SKM-1 (cell line): ENCODE measurements around the gene PSG11.
"Not testable (repeated sequence)": the region's sequence is repeated elsewhere in the genome, so short reads cannot be mapped to it uniquely, and the experiment has no call there.

Experiments used
- DNase-seq: peaks from one replicate; lab custom pipeline; 2025; ENCODE audit not compliant: unreplicated experiment; lab: John Stamatoyannopoulos, UW

The PSG11 gene

DNA sequence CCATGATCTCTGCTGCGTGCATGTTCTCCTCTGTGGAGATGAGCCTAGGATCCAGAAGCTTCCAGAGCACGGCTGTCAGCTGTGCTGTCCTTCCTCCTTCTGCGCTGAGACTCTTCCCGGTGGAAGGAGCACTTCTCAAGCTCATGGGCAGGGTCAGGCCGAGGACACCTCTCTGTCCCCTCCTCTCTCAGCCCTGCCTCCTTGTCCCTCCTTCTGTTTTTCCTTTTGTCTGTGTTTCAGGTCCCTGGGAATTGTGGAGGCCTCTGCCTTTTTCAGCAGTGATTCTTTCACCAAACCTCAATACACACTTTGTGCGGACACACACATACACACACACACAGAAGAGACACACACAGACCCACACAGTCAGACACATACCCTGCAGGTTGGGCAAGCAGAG is at the start of gene PSG11:
Gene PSG11, minus strand, starts transcription at position 101 of the 400 bp plus-strand sequence. Its CDS starts 97 bp downstream, at position 4.
- DNase-seq: not testable (repeated sequence)

- DNase-seq: not testable (repeated sequence)
Observed at GRCh38 chr19:43062418-43062817, 36.1 kb upstream of the PSG11 start.

GRCh38 chr19:43061326-43061725 is 35.1 kb upstream of the PSG11 start:
- DNase-seq: not testable (repeated sequence)

GRCh38 chr19:43060254-43060653 is 34.0 kb upstream of the PSG11 start:
- DNase-seq: not testable (repeated sequence)

DNA sequence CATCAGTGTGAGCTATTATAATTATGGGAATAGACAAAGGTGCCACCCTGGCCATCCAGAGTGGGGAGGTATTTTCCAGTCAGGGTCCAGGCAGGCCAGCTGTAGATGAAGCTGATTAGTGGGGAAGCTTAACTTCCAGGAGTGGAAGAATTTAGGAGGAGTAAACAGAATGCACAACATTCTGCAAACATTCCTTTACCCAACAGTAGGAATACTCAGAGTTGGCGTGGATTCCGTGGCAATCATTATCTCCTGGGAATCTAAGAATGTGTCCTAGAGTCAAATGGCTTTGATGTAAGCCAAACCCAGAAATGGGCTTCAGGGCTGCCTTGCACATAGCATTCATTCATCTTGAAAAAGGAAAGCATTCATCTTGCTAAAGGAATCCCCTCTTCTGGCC is 33.2 kb upstream of the PSG11 start:
- not testable (repeated sequence) for DNase-seq

GRCh38 chr19:43058440-43058839 is 32.2 kb upstream of the PSG11 start:
- not testable (repeated sequence) for DNase-seq

GRCh38 chr19:43047966-43048365 is 21.7 kb upstream of the PSG11 start:
- DNase-seq: not testable (repeated sequence)

GRCh38 chr19:43046578-43046977 is 20.3 kb upstream of the PSG11 start:
- not testable (repeated sequence) for DNase-seq

- DNase-seq: not testable (repeated sequence)
Observed at GRCh38 chr19:43043492-43044180, 17.4 kb upstream of the PSG11 start.

DNA sequence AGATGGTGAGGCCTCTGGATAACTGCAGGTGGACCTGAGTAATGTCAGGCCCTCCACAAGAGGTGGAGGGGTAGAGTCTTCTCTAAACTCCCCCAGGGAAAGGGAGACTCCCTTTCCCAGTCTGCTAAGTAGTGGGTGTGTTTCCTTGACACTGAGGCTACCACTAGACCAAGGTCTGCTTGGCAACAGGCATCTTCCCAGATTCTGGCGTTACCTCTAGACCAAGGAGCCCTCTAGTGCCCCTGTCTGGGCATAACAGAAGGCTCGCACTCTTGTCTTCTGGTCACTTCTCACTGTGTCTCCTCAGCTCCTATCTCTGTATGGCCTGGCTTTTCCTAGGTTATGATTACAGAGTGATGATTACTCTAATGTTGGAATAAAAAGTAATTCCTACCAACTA is 5.4 kb upstream of the PSG11 start:
- DNase-seq: not testable (repeated sequence)

- DNase-seq: no peak
Observed at GRCh38 chr19:43028866-43029265, 2.6 kb upstream of the PSG11 start.

DNA sequence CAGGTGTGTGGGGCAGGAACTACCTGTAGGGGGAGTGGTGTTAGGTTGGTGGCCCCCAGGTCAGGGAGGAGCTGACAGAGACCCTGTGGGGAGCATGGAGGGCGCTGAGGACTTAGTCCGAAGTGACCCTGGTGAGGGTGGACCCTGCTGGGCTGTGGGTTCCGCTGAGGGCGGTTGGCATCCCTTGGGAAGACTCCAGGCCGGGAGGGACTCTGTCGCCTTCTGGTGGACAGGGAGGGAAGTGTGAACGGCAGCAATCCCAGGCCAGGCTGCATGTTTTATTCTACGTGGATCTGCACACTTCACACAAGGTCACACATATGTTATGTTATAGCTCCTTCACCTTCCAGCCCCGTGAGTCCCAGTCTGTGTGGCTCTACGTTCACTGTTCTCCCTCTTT is 1.7 kb upstream of the PSG11 start:
- not testable (repeated sequence) for DNase-seq

DNA sequence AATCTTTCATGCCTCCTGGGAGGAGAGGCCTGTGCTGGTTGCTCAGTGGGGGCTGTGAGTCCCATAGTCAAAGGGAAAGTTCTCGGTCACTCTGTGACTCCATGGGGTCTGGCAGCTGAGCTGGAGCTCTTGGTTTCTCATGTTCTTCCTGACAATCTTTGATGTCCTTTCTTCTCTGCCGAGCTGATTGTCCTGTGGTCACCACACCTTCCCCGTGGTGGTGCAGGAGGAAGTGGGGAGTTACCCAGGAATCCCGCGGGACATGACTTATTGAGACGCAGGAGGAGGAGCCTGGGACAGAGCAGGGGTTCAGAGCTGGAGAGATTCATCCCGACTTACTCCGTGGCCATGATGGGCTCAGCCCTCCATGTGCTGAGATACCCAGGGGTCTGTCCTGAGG is 792 bp upstream of the PSG11 start:
- DNase-seq: not testable (repeated sequence)

DNA sequence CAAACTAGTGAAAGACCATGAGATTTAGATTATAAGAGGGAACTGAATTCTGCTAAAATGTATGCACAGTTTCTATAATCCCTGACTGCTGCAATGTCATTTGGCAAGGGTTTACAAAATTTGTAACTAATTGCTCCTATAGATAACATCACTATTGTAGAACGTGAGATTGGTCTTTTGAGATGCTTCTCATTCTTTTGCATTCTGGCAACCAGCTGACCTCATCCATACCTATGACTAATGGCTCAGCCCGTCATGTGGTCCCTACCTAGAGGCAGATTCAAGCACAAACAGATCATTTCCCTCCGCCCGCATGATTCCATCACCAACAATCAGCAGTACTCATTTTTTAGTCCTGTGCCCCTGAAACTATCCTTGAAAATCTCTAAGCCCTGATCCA is 4.2 kb downstream of the PSG11 start:
- not testable (repeated sequence) for DNase-seq

DNA sequence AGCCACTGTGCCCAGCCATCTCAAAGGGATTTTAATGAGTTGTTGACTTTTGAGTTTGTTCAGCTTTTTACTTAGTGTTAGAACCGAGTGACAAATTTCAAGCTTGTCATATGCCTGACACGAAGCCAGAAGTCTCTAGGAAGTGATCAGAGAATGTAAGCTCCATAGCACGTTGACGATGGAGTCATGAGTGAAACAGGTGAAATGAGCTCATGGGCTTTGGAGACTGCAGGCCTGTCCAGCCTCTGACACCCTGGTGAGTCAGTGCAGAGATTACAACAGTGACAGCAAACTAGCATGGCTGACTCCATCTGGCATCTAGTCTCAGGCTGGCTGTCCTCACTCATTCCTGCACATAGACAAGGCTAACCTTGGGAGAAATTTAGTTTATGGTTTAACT is 4.6 kb downstream of the PSG11 start:
- DNase-seq: not testable (repeated sequence)

- not testable (repeated sequence) for DNase-seq
Observed at GRCh38 chr19:43019588-43019987, 6.7 kb downstream of the PSG11 start.

DNA sequence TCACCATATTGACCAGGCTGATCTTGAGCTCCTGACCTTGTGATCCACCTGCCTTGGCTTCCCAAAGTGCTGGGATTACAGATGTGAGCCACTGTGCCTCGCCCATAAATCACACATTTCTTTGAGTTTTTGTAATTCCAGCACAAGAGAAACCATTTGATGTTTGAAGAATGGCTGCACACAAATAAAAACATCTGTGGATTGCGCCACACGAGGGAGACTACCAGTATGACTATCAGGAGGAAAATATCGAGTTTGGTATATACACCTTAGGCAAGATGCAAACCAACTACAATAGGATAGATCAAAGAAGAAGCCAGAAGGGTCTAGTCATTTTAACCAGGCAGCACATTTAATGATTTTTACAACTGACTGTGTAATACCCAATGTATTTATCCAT is 20.4 kb downstream of the PSG11 start:
- DNase-seq: not testable (repeated sequence)

GRCh38 chr19:43004846-43005245 is 21.4 kb downstream of the PSG11 start:
- DNase-seq: not testable (repeated sequence)

DNA sequence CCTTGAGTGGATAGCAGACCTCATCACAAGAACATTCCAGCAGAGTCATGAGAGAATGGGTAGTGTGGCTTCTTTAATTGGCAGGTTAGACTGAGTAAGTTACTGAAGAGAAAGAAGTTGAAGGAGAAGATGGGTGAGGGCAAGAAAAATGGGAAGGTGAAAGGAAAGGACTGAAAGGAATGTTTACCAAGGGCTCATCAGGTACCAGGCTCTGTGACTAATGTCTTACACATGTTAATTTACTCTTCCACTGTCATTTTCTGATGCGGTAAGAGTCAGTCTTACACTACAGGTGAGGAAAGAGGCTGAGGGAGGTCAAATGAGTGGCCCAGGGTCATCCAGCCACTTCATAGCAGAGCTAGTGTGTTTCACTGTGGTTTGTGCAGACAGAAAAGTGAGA is 22.6 kb downstream of the PSG11 start:
- DNase-seq: not testable (repeated sequence)

- not testable (repeated sequence) for DNase-seq
Observed at GRCh38 chr19:43002948-43003347, 23.3 kb downstream of the PSG11 start.

- DNase-seq: not testable (repeated sequence)
Observed at GRCh38 chr19:42996161-42996560, 30.1 kb downstream of the PSG11 start.

DNA sequence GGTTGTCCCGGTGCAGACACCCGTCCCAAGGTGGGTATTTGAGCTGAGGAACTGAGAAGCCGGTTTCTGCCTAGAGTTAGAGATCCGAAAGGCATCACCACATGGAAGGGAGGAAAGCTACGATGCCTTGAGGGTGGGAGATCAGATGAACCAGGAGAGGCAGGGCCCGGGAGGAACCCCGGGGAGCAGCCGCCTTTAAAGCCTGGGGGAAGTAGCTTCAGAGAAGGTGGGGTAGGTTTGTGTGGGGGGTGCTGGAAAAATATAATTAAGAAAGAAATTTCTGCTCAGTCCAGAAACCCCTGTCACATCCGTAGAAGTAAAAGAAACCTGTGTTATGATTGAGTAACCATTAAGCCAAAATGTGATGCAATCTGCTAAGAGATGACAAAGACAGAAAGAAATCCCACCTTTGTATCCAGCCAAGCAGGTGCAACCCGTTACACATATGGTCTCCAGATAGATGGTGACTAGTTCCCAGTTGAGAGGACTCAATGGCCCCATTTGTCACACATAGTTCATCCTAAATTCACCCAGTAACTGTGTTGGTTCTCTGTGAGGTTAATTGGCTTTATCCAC is 34.2 kb downstream of the PSG11 start:
- not testable (repeated sequence) for DNase-seq

DNA sequence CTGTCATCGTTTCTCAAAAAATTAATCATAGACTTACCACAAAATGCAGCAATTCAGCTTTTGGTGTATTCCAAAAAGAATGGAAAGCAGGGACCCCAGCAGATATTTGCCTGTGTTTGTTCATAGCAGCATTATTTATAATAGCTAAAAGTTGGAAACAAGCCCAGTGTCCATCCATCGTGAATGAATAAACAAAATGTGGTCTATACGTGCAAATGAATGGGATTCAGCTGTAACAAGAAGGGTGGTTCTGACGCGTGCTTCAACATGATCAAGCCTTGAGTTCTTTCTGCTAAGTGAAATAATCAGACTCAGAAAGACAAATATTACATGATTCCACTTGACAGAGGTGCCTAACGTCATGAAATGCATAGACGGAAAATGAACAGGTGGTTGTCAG is 36.4 kb downstream of the PSG11 start:
- no peak for DNase-seq
